Upper lobe of left lung (tissue), 4 donors: ENCODE data around the gene TFAP2B.

Experiments used
- CTCF ChIP-seq, 6 experiments: fragments of 450-650 bp in 4 of 6; fragments of 200-600 bp in 2 of 6; sonication (generic) in 2 of 6; IDR thresholded peaks; one replicate each; pipeline ENCODE4 v1.5.1; 2016 to 2019; ENCODE audit warnings: antibody characterized with exemption in 6 of 6
- POLR2A ChIP-seq, 4 donors: fragments of 450-650 bp; IDR thresholded peaks; one replicate each; pipeline ENCODE4 v1.5.1; 2016 to 2017; ENCODE audit warnings: antibody characterized with exemption in 4 of 4, mild to moderate bottlenecking in 2 of 4

DNA sequence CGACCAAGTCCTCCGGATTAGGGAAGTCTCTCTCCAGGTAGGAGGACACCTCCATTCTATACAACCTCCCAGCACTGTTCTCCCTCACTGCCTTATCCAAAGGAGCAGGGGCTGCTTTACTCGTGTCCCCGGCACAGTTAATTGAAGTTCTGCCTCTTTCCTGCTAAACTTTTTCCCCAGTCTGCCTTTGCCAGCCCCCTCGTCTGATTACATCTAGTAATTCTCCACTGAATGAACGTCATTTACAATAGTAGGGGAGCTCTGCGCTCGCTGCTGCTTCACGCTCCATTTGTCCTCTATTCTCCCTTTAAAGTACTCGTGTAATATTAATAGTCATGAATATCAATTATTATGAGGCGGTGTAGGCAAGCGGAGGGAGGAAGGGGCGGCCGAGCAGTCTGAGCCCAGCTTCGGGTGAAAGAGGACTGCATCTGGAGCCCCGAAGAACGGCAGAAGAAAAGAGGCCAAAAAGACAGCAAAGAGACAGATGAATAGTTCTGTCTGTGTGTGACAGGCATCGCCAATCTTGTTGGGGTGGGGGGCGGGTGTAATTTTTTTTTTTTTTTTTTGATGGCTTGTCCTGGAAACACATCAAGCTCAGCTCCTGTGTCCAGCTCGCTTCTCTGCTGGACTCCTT is 2.9 kb downstream of the TFAP2B start:
- no peak for TF ChIP-seq POLR2A (IDR thresholded peaks at IDR 0.05)
- TF ChIP-seq CTCF (IDR thresholded peaks at IDR 0.05): no peak
